IPS-18a (cell line): ENCODE data around the gene ENOX1.

Experiments
- H3K27ac ChIP-seq: one replicate; pipeline ENCODE4 v1.5.1; 2013; ENCODE audit warnings: low read length
- H3K27me3 ChIP-seq: one replicate; pipeline ENCODE4 v1.6.1; 2013; ENCODE audit warnings: mild to moderate bottlenecking, low read length; ENCODE audit not compliant: control insufficient read depth, insufficient read depth
- H3K36me3 ChIP-seq: one replicate; pipeline ENCODE4 v1.6.1; 2013; ENCODE audit warnings: low read depth, low read length; ENCODE audit not compliant: control insufficient read depth
- H3K4me1 ChIP-seq: one replicate; pipeline ENCODE4 v1.6.1; 2013; ENCODE audit warnings: low read depth, low read length; ENCODE audit not compliant: control insufficient read depth
- H3K4me3 ChIP-seq: one replicate; pipeline ENCODE4 v1.5.1; 2013; ENCODE audit warnings: low read length
- H3K9ac ChIP-seq: one replicate; pipeline ENCODE4 v1.6.1; 2013; ENCODE audit warnings: mild to moderate bottlenecking, low read length, moderate library complexity
- H3K9me3 ChIP-seq: one replicate; pipeline ENCODE4 v1.6.1; 2013; ENCODE audit warnings: low read depth, low read length; ENCODE audit not compliant: control insufficient read depth

The ENOX1 gene

GRCh38 chr13:43520351-43520750 is 266.4 kb downstream of the ENOX1 start:
- Histone ChIP-seq H3K9ac (no peak overlapping the region), H3K27ac (no peak overlapping the region), H3K4me1 (no peaks in the 10 kb centered on the region), H3K9me3 (no peaks in the 10 kb centered on the region), H3K36me3 (no peaks in the 10 kb centered on the region), H3K4me3 (no peak overlapping the region), H3K27me3 (no peaks in the 10 kb centered on the region)

GRCh38 chr13:43518833-43519232 is 267.9 kb downstream of the ENOX1 start:
- Histone ChIP-seq H3K36me3 (no peaks in the 10 kb centered on the region), H3K27me3 (no peaks in the 10 kb centered on the region), H3K9ac (no peak overlapping the region), H3K27ac (no peak overlapping the region), H3K9me3 (no peaks in the 10 kb centered on the region), H3K4me3 (no peak overlapping the region), H3K4me1 (no peaks in the 10 kb centered on the region)

- no peaks in the 10 kb centered on the region for H3K4me1 ChIP-seq
- no peak overlapping the region for H3K27ac ChIP-seq
- no peaks in the 10 kb centered on the region for H3K27me3 ChIP-seq
- H3K36me3 ChIP-seq, result no peaks in the 10 kb centered on the region
- no peaks in the 10 kb centered on the region for H3K9me3 ChIP-seq
- H3K9ac ChIP-seq, result no peak overlapping the region
- H3K4me3 ChIP-seq, result no peak overlapping the region
Measured at GRCh38 chr13:43516401-43516833, 270.4 kb downstream of the ENOX1 start.

- Histone ChIP-seq H3K36me3 (no peaks in the 10 kb centered on the region), H3K27ac (no peak overlapping the region), H3K9ac (no peak overlapping the region), H3K9me3 (no peaks in the 10 kb centered on the region), H3K4me1 (no peaks in the 10 kb centered on the region), H3K27me3 (no peaks in the 10 kb centered on the region), H3K4me3 (no peak overlapping the region)
Measured at GRCh38 chr13:43515531-43515930, 271.2 kb downstream of the ENOX1 start.

GRCh38 chr13:43514311-43514710 is 272.5 kb downstream of the ENOX1 start:
- H3K9ac ChIP-seq, result no peak overlapping the region
- no peak overlapping the region for H3K27ac ChIP-seq
- no peaks in the 10 kb centered on the region for H3K27me3 ChIP-seq
- no peaks in the 10 kb centered on the region for H3K36me3 ChIP-seq
- H3K4me1 ChIP-seq, result no peaks in the 10 kb centered on the region
- no peaks in the 10 kb centered on the region for H3K9me3 ChIP-seq
- H3K4me3 ChIP-seq, result no peak overlapping the region

GRCh38 chr13:43512221-43512620 is 274.6 kb downstream of the ENOX1 start:
- Histone ChIP-seq H3K27me3 (no peaks in the 10 kb centered on the region), H3K4me1 (no peaks in the 10 kb centered on the region), H3K9ac (no peak overlapping the region), H3K27ac (no peak overlapping the region), H3K36me3 (no peaks in the 10 kb centered on the region), H3K4me3 (no peak overlapping the region), H3K9me3 (no peaks in the 10 kb centered on the region)

GRCh38 chr13:43510956-43511901 is 275.5 kb downstream of the ENOX1 start:
- H3K36me3 ChIP-seq, result no peaks in the 10 kb centered on the region
- no peak overlapping the region for H3K9ac ChIP-seq
- H3K4me3 ChIP-seq, result no peak overlapping the region
- H3K9me3 ChIP-seq, result no peaks in the 10 kb centered on the region
- no peaks in the 10 kb centered on the region for H3K27me3 ChIP-seq
- H3K4me1 ChIP-seq, result no peaks in the 10 kb centered on the region
- no peak overlapping the region for H3K27ac ChIP-seq

- H3K36me3 ChIP-seq, result no peaks in the 10 kb centered on the region
- no peaks in the 10 kb centered on the region for H3K9me3 ChIP-seq
Measured at GRCh38 chr13:43495732-43496131, 291.0 kb downstream of the ENOX1 start.

GRCh38 chr13:43494206-43494605 is 292.6 kb downstream of the ENOX1 start:
- H3K4me3 ChIP-seq, result no peak overlapping the region
- H3K27me3 ChIP-seq, result no peaks in the 10 kb centered on the region
- H3K9me3 ChIP-seq, result no peaks in the 10 kb centered on the region
- H3K4me1 ChIP-seq, result no peaks in the 10 kb centered on the region
- no peak overlapping the region for H3K9ac ChIP-seq
- no peaks in the 10 kb centered on the region for H3K36me3 ChIP-seq
- H3K27ac ChIP-seq, result no peak overlapping the region

More at GRCh38 chr13:43495732-43496131, 291.0 kb downstream of the ENOX1 start:
- H3K9ac ChIP-seq, result no peak overlapping the region
- H3K4me1 ChIP-seq, result no peaks in the 10 kb centered on the region
- H3K27me3 ChIP-seq, result no peaks in the 10 kb centered on the region
- no peak overlapping the region for H3K4me3 ChIP-seq
- no peak overlapping the region for H3K27ac ChIP-seq

- H3K4me1 ChIP-seq, result no peaks in the 10 kb centered on the region
- no peak overlapping the region for H3K9ac ChIP-seq
- H3K27me3 ChIP-seq, result no peaks in the 10 kb centered on the region
- H3K9me3 ChIP-seq, result no peaks in the 10 kb centered on the region
- H3K36me3 ChIP-seq, result no peaks in the 10 kb centered on the region
- H3K27ac ChIP-seq, result no peak overlapping the region
- H3K4me3 ChIP-seq, result no peak overlapping the region
Measured at GRCh38 chr13:43493496-43494000, 293.2 kb downstream of the ENOX1 start.

- Histone ChIP-seq H3K9ac (no peak overlapping the region), H3K4me1 (no peaks in the 10 kb centered on the region), H3K27me3 (no peaks in the 10 kb centered on the region), H3K9me3 (no peaks in the 10 kb centered on the region), H3K27ac (no peak overlapping the region), H3K4me3 (no peak overlapping the region), H3K36me3 (no peaks in the 10 kb centered on the region)
Measured at GRCh38 chr13:43492745-43493144, 294.0 kb downstream of the ENOX1 start.

GRCh38 chr13:43492311-43492710 is 294.5 kb downstream of the ENOX1 start:
- no peaks in the 10 kb centered on the region for H3K36me3 ChIP-seq
- no peaks in the 10 kb centered on the region for H3K4me1 ChIP-seq
- no peaks in the 10 kb centered on the region for H3K27me3 ChIP-seq
- no peak overlapping the region for H3K9ac ChIP-seq
- H3K4me3 ChIP-seq, result no peak overlapping the region
- no peaks in the 10 kb centered on the region for H3K9me3 ChIP-seq
- no peak overlapping the region for H3K27ac ChIP-seq
